Measurements from ENCODE around the gene SLC25A11.

The SLC25A11 gene

GRCh38 chr17:4896332-4897197, 43.3 kb downstream of the SLC25A11 start:
- no peak overlapping the region for H3K4me3 ChIP-seq (ENCODE audit: low read depth, low read length)

DNA sequence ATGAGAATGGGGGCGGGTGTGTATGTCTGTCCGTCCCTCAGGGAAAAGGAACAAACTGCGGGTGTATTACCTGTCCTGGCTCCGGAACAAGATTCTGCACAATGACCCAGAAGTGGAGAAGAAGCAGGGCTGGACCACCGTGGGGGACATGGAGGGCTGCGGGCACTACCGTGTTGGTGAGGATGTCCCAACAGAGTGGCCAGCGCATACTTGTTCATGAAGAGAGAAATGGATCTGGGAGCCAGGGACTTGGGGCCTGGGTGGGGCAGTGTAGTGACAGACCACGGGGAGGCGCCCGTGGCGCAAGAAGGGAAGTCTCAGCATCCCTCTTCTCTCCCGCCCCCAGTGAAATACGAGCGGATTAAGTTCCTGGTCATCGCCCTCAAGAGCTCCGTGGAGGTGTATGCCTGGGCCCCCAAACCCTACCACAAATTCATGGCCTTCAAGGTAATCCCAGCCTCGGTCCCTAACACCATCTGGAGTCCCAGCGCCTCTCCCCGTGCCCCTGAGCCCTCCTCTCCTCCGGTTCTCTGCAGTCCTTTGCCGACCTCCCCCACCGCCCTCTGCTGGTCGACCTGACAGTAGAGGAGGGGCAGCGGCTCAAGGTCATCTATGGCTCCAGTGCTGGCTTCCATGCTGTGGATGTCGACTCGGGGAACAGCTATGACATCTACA, 44.1 kb downstream of the SLC25A11 start:
- no peak overlapping the region for H3K4me3 ChIP-seq (ENCODE audit: low read depth, low read length)

GRCh38 chr17:4895121-4895520, 44.7 kb downstream of the SLC25A11 start:
- no peak overlapping the region for H3K4me3 ChIP-seq (ENCODE audit: low read depth, low read length)

DNA sequence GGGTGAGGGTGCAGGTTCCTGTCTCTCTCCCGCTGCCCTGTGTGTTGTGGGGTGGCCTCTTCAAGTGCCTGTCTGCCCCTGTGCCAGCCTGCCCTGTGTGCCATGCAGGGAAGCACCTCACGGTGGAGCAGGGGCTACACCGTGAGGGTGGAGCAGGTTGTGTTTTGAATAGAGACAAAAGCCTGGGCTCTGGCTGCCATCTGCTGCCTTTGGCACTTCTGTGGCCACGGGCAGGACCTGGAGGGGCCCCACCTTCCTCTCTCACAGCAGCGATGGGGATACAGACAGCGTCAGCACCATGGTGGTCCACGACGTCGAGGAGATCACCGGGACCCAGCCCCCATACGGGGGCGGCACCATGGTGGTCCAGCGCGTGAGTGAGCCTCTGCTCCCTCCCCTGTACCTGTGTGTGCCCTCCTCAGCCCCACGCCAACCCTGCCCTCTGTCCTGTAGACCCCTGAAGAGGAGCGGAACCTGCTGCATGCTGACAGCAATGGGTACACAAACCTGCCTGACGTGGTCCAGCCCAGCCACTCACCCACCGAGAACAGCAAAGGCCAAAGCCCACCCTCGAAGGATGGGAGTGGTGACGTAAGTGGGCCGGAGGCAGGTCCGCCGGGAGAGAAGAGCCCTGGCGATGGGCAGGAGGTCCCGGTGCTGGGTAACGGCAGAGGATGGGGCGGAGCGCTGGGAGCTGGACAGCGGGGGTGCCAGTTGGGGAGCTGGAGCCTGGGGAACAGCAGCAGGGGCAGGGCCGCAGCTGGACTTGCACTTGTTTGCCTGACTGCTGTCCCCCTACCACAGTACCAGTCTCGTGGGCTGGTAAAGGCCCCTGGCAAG, 45.9 kb downstream of the SLC25A11 start:
- H3K4me3 ChIP-seq (ENCODE audit: low read depth, low read length), result no peak overlapping the region

GRCh38 chr17:4893272-4893671, 46.6 kb downstream of the SLC25A11 start:
- H3K4me3 ChIP-seq (ENCODE audit: low read depth, low read length), result no peak overlapping the region

DNA sequence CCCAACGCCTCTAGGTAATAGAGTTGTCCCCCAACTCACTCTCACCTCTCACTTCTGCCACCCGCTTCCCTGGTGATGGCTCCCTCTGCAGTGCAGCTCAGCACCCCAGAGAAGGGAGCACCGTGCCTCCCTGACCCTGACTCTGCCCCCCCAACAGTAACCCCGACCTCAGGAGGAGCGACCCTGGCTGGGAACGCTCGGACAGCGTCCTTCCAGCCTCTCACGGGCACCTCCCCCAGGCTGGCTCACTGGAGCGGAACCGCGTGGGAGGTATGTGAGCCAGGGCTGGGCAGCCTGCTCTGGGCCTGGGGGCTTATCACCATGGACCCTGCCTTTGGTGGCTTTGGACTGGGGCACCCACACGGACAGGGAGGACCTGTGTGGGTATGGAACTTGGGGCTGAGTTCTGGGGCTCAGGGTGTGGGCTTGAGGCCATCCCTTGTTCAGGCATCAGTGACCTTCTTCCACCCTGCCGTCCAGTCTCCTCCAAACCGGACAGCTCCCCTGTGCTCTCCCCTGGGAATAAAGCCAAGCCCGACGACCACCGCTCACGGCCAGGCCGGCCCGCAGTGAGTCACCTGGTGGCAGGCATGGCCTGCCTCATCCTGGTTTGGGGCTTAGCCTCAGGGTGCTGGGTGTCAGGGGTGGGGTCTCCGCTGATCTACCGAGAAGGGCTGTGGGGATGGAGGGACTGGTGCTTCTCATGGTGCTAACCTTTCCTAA, 47.2 kb downstream of the SLC25A11 start:
- H3K4me3 ChIP-seq (ENCODE audit: low read depth, low read length), result no peak overlapping the region

GRCh38 chr17:4891411-4892410, 48.1 kb downstream of the SLC25A11 start:
- no peak overlapping the region for H3K4me3 ChIP-seq (ENCODE audit: low read depth, low read length)

GRCh38 chr17:4887581-4887980, 52.3 kb downstream of the SLC25A11 start:
- H3K4me3 ChIP-seq (ENCODE audit: low read depth, low read length), result no peak overlapping the region
